ENCODE data around the gene TRIM17. TPM values are rescaled to one million over a fixed set of nuclear protein-coding genes. Genes with fewer than 3 reads are reported as not detected.

TRIM17 gene
- total and polyA plus RNA-seq, 9 of the 15 experiments (the other 6 are each of a cell fraction or from before 2014, with no cell fraction given), result not detected

DNA sequence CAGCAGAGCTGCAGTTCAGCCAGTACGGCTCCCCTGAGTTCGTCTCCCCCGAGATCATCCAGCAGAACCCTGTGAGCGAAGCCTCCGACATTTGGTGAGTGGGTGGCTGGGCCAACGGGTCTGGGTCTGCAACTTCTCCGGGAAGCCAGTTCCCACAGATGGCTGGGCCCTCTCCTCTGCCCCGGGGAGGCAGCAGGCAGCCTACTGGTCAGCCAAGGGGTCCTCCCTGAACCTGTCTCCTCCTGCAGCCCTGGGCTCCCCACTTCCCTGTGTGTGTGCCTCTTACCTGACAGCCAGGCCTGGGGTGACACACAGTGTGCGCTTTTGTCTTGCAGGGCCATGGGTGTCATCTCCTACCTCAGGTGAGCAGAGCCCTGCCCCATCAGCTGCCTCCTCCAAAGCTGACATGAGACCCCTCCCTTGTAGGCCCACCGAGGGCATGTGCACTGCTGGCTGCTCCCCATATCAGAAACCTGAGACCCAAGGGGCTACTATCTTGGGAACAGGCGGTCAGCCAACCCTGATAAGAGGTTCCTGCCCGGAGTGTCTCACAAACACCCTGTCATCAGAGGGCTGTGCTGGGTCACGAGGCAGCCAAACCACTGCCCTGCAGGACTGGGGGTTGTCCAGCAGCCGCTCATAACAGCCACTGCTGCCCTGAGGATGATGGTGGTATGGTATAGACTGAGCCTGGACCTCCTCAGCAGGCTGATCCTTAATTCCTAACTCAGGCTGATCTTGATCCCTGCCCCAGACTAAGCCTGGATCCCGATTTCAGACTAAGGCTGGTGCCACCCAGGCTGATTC lies 47.7 kb downstream of the TRIM17 start (continued):
- TF ChIP-seq, protein P1, sequence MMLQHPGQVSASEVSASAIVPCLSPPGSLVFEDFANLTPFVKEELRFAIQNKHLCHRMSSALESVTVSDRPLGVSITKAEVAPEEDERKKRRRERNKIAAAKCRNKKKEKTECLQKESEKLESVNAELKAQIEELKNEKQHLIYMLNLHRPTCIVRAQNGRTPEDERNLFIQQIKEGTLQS (IDR thresholded peaks at IDR 0.05), result peak; percentile 69
- TF ChIP-seq, protein P1 (CRISPR knock-in tag; conservative IDR thresholded peaks at IDR 0.05), result peak; percentile 50; the same call in 1 of the 2 replicates
- TF ChIP-seq, protein P2, sequence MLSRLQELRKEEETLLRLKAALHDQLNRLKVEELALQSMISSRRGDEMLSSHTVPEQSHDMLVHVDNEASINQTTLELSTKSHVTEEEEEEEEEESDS (CRISPR knock-in tag; IDR thresholded peaks at IDR 0.05), result no peak
- TF ChIP-seq PHTF2 (CRISPR knock-in tag; IDR thresholded peaks at IDR 0.05) (no peak), NFE2 (IDR thresholded peaks at IDR 0.05; ENCODE audit: low read depth) (peak; percentile 78), CCNT2 (IDR thresholded peaks at IDR 0.05; ENCODE audit: borderline replicate concordance, extremely low read depth, insufficient read length, low read depth, low read length) (peak; percentile 95), THRAP3 (IDR thresholded peaks at IDR 0.05; ENCODE audit: borderline replicate concordance) (no peak), MED1 (CRISPR knock-in tag; IDR thresholded peaks at IDR 0.05; ENCODE audit: borderline replicate concordance) (no peak), KAT7 (CRISPR knock-in tag; IDR thresholded peaks at IDR 0.05; ENCODE audit: borderline replicate concordance) (0 out of 2 replicates have a peak, but pooled peaks have one; percentile 4), SNRNP70 (optimal IDR thresholded peaks at IDR 0.05; ENCODE audit: low read depth, low read length) (no peak)
- TF ChIP-seq, protein P3, sequence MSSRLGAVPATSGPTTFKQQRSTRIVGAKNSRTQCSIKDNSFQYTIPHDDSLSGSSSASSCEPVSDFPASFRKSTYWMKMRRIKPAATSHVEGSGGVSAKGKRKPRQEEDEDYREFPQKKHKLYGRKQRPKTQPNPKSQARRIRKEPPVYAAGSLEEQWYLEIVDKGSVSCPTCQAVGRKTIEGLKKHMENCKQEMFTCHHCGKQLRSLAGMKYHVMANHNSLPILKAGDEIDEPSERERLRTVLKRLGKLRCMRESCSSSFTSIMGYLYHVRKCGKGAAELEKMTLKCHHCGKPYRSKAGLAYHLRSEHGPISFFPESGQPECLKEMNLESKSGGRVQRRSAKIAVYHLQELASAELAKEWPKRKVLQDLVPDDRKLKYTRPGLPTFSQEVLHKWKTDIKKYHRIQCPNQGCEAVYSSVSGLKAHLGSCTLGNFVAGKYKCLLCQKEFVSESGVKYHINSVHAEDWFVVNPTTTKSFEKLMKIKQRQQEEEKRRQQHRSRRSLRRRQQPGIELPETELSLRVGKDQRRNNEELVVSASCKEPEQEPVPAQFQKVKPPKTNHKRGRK (tag; IDR thresholded peaks at IDR 0.05), result no peak
- TF ChIP-seq, protein P4, sequence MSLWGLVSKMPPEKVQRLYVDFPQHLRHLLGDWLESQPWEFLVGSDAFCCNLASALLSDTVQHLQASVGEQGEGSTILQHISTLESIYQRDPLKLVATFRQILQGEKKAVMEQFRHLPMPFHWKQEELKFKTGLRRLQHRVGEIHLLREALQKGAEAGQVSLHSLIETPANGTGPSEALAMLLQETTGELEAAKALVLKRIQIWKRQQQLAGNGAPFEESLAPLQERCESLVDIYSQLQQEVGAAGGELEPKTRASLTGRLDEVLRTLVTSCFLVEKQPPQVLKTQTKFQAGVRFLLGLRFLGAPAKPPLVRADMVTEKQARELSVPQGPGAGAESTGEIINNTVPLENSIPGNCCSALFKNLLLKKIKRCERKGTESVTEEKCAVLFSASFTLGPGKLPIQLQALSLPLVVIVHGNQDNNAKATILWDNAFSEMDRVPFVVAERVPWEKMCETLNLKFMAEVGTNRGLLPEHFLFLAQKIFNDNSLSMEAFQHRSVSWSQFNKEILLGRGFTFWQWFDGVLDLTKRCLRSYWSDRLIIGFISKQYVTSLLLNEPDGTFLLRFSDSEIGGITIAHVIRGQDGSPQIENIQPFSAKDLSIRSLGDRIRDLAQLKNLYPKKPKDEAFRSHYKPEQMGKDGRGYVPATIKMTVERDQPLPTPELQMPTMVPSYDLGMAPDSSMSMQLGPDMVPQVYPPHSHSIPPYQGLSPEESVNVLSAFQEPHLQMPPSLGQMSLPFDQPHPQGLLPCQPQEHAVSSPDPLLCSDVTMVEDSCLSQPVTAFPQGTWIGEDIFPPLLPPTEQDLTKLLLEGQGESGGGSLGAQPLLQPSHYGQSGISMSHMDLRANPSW (CRISPR knock-in tag; IDR thresholded peaks at IDR 0.05), result no peak
- TF ChIP-seq, protein P5, sequence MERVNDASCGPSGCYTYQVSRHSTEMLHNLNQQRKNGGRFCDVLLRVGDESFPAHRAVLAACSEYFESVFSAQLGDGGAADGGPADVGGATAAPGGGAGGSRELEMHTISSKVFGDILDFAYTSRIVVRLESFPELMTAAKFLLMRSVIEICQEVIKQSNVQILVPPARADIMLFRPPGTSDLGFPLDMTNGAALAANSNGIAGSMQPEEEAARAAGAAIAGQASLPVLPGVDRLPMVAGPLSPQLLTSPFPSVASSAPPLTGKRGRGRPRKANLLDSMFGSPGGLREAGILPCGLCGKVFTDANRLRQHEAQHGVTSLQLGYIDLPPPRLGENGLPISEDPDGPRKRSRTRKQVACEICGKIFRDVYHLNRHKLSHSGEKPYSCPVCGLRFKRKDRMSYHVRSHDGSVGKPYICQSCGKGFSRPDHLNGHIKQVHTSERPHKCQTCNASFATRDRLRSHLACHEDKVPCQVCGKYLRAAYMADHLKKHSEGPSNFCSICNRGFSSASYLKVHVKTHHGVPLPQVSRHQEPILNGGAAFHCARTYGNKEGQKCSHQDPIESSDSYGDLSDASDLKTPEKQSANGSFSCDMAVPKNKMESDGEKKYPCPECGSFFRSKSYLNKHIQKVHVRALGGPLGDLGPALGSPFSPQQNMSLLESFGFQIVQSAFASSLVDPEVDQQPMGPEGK (CRISPR knock-in tag; IDR thresholded peaks at IDR 0.05; ENCODE audit: borderline replicate concordance), result no peak
- TF ChIP-seq, protein P6, sequence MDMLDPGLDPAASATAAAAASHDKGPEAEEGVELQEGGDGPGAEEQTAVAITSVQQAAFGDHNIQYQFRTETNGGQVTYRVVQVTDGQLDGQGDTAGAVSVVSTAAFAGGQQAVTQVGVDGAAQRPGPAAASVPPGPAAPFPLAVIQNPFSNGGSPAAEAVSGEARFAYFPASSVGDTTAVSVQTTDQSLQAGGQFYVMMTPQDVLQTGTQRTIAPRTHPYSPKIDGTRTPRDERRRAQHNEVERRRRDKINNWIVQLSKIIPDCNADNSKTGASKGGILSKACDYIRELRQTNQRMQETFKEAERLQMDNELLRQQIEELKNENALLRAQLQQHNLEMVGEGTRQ (CRISPR knock-in tag; IDR thresholded peaks at IDR 0.05), result peak; percentile 75
- TF ChIP-seq, protein P7, sequence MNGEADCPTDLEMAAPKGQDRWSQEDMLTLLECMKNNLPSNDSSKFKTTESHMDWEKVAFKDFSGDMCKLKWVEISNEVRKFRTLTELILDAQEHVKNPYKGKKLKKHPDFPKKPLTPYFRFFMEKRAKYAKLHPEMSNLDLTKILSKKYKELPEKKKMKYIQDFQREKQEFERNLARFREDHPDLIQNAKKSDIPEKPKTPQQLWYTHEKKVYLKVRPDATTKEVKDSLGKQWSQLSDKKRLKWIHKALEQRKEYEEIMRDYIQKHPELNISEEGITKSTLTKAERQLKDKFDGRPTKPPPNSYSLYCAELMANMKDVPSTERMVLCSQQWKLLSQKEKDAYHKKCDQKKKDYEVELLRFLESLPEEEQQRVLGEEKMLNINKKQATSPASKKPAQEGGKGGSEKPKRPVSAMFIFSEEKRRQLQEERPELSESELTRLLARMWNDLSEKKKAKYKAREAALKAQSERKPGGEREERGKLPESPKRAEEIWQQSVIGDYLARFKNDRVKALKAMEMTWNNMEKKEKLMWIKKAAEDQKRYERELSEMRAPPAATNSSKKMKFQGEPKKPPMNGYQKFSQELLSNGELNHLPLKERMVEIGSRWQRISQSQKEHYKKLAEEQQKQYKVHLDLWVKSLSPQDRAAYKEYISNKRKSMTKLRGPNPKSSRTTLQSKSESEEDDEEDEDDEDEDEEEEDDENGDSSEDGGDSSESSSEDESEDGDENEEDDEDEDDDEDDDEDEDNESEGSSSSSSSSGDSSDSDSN (IDR thresholded peaks at IDR 0.05; ENCODE audit: borderline replicate concordance in 1 of 2, low read depth in 2 of 2, low read length in 2 of 2), result peak in 1 of 2 experiments; percentile 50; a peak in 1 of 4 replicates

Measured in K562 (cell line).